ENCODE measurements around the gene PARD6B. TPM values are rescaled to one million over a fixed set of nuclear protein-coding genes. Genes with fewer than 3 reads are reported as not detected.

PARD6B gene
- total and polyA plus RNA-seq, 2 experiments from 2014 or later: 14.6 to 41.0 TPM

DNA sequence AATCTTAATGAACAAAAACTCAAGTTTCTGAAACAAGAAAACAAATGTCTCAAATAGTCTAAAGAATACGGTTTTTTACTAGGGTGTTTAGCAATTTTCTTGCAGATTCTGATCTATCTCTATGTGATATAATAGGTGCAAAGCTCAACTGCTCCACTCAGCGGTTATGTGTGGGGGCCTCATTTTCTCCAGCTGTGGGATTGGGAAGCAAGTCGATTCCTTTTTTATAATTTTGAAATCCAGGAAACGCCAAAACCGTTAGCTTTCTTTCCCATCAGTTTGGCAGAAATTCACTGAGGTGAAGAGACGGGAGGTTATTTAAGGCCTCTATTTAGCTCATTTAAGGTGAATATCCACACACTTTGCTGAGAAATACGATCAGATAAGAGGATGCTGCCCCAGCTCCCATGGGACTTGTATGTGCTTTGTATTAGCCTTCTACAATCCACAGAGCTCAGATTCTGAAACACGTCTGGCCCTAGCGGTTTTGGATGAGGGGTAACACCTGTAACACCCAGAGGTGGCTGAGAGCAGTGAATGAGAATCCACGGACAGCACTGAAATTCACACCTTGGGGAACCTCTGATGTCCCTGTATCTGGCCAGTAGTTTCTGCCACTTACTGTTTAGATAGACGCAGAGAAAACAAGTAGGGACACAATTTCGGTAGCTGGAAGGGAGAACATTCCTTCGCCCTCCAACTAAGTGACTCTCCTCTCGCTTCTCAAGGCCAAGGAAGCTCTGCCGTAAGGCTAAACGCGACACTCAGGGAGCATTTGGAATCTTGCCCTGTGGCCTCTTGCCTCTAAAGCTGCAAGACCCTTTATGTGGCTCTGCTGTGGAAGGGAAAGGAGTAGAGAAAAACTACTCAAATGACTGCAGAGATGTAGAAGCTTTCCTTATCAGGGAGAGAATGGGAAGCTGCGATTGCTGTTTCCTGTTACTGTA, 56.9 kb downstream of the PARD6B start:
- Histone ChIP-seq H3K27ac (peak overlapping the region; percentile 97), H3K4me1 (ENCODE audit: insufficient read depth) (peaks cover 37% of the 10 kb centered on the region), H3K36me3 (replicated peaks; ENCODE audit: insufficient read depth, low read depth) (no peaks in the 10 kb centered on the region), H4K20me1 (ENCODE audit: insufficient read depth, poor library complexity, severe bottlenecking) (no peaks in the 10 kb centered on the region), H3K9me3 (ENCODE audit: low read depth) (no peaks in the 10 kb centered on the region), H3K79me2 (no peaks in the 10 kb centered on the region), H3K27me3 (no peaks in the 10 kb centered on the region), H3K4me3 (no peak overlapping the region), H3K9me2 (replicated peaks; ENCODE audit: insufficient read depth) (no peaks in the 10 kb centered on the region), H3K4me2 (peak overlapping the region; percentile 10), H2AFZ (no peak overlapping the region)
- DNase-seq (ENCODE audit: low spot score): peak; percentile 73
- WGBS (ENCODE audit: low lambda C conversion rate, missing lambda C conversion rate): 56% methylated on average over 18 of the region's 18 CpGs
- TF ChIP-seq EZH2phosphoT487 (IDR thresholded peaks at IDR 0.05; ENCODE audit: low read depth, severe bottlenecking, unreplicated experiment): no peak
- no peak for TF ChIP-seq EZH2 (IDR thresholded peaks at IDR 0.05; ENCODE audit: borderline replicate concordance)
- TF ChIP-seq, protein P1, sequence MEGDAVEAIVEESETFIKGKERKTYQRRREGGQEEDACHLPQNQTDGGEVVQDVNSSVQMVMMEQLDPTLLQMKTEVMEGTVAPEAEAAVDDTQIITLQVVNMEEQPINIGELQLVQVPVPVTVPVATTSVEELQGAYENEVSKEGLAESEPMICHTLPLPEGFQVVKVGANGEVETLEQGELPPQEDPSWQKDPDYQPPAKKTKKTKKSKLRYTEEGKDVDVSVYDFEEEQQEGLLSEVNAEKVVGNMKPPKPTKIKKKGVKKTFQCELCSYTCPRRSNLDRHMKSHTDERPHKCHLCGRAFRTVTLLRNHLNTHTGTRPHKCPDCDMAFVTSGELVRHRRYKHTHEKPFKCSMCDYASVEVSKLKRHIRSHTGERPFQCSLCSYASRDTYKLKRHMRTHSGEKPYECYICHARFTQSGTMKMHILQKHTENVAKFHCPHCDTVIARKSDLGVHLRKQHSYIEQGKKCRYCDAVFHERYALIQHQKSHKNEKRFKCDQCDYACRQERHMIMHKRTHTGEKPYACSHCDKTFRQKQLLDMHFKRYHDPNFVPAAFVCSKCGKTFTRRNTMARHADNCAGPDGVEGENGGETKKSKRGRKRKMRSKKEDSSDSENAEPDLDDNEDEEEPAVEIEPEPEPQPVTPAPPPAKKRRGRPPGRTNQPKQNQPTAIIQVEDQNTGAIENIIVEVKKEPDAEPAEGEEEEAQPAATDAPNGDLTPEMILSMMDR (IDR thresholded peaks at IDR 0.05; ENCODE audit: poor library complexity): peak; percentile 76

GRCh38 chr20:50789968-50790650, 58.7 kb downstream of the PARD6B start:
- peak overlapping the region; percentile 97 for H3K27ac ChIP-seq
- no peaks in the 10 kb centered on the region for H3K36me3 ChIP-seq (replicated peaks; ENCODE audit: insufficient read depth, low read depth)
- 75% methylated on average over 11 of the region's 11 CpGs for WGBS (ENCODE audit: low lambda C conversion rate, missing lambda C conversion rate)
- H3K9me3 ChIP-seq (ENCODE audit: low read depth): no peaks in the 10 kb centered on the region
- H3K4me1 ChIP-seq (ENCODE audit: insufficient read depth): peaks cover 42% of the 10 kb centered on the region
- no peak overlapping the region for H3K4me3 ChIP-seq
- no peak for DNase-seq (ENCODE audit: low spot score)
- no peaks in the 10 kb centered on the region for H3K27me3 ChIP-seq
- H2AFZ ChIP-seq: peak overlapping the region; percentile 44
- H4K20me1 ChIP-seq (ENCODE audit: insufficient read depth, poor library complexity, severe bottlenecking): no peaks in the 10 kb centered on the region
- H3K4me2 ChIP-seq: peak overlapping the region; percentile 20
- no peaks in the 10 kb centered on the region for H3K9me2 ChIP-seq (replicated peaks; ENCODE audit: insufficient read depth)
- TF ChIP-seq, protein P1 (IDR thresholded peaks at IDR 0.05; ENCODE audit: poor library complexity): no peak
- TF ChIP-seq EZH2 (IDR thresholded peaks at IDR 0.05; ENCODE audit: borderline replicate concordance) (no peak), EZH2phosphoT487 (IDR thresholded peaks at IDR 0.05; ENCODE audit: low read depth, severe bottlenecking, unreplicated experiment) (no peak)
- H3K79me2 ChIP-seq: no peaks in the 10 kb centered on the region

DNA sequence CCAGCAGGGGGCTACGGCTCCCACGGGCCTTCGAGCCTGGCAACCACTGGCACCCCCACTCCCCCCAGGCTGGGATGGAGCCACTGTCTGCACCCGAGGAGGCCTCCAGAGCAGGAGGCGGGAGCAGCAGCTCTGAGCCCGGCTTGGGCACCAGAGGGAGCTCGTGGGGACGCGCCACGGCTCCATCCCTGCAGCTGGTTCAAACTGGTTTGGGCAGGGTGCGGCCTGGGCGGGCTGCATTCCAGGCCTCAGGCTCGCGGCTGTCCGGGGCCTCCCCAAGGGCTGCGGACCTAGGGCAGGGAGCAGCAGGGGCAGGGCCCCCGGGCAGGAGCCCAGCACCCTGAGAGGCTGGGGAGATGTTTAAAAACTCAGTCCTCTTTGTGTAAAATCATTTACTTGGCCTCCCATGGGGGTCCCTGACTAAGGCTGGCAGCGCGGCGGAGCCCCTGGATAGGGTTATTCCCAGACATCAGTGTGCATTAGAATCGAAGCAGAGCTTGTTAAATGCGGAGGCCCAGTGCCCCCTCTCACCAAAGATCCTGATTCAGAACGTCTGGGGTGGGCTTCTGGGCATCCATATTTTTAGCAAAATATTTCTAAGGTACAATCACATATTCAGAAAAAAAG, 59.4 kb downstream of the PARD6B start:
- peak overlapping the region; percentile 57 for H3K4me2 ChIP-seq
- H3K4me1 ChIP-seq (ENCODE audit: insufficient read depth): peaks cover 42% of the 10 kb centered on the region
- H4K20me1 ChIP-seq (ENCODE audit: insufficient read depth, poor library complexity, severe bottlenecking): no peaks in the 10 kb centered on the region
- no peak overlapping the region for H3K4me3 ChIP-seq
- no peaks in the 10 kb centered on the region for H3K9me2 ChIP-seq (replicated peaks; ENCODE audit: insufficient read depth)
- H3K27ac ChIP-seq: peak overlapping the region; percentile 97
- H2AFZ ChIP-seq: peak overlapping the region; percentile 58
- peak; percentile 97 for DNase-seq (ENCODE audit: low spot score)
- peaks cover 2% of the 10 kb centered on the region for H3K79me2 ChIP-seq
- no peaks in the 10 kb centered on the region for H3K27me3 ChIP-seq
- 13% methylated on average over 17 of the region's 23 CpGs for WGBS (ENCODE audit: low lambda C conversion rate, missing lambda C conversion rate)
- TF ChIP-seq, protein P1 (IDR thresholded peaks at IDR 0.05; ENCODE audit: poor library complexity): peak; percentile 91
- no peak for TF ChIP-seq EZH2phosphoT487 (IDR thresholded peaks at IDR 0.05; ENCODE audit: low read depth, severe bottlenecking, unreplicated experiment)
- H3K36me3 ChIP-seq (replicated peaks; ENCODE audit: insufficient read depth, low read depth): no peaks in the 10 kb centered on the region
- no peaks in the 10 kb centered on the region for H3K9me3 ChIP-seq (ENCODE audit: low read depth)
